ENCODE measurements around the gene CKS2. TPM values are rescaled to one million over a fixed set of nuclear protein-coding genes. Genes with fewer than 3 reads are reported as not detected.

CKS2 gene
- polyA plus RNA-seq, 1 donor (not counting 4 experiments of a cell fraction or from before 2014, with no cell fraction given): 291 TPM

- Histone ChIP-seq H3K36me3 (ENCODE audit: control insufficient read depth in 2 of 2, extremely low read depth in 1 of 2, insufficient read depth in 2 of 2, low read length in 2 of 2) (no peaks in the 10 kb centered on the region), H3K4me1 (ENCODE audit: control insufficient read depth, extremely low read depth, insufficient read depth, low read length) (no peaks in the 10 kb centered on the region), H2AFZ (ENCODE audit: control insufficient read depth, low read length) (no peak overlapping the region), H3K4me2 (ENCODE audit: control insufficient read depth, extremely low read depth, insufficient read depth, low read depth, low read length) (no peak overlapping the region), H3K4me3 (ENCODE audit: control insufficient read depth in 2 of 3, extremely low read depth in 1 of 3, insufficient read depth in 2 of 3, low read depth in 1 of 3, low read length in 3 of 3) (no peak overlapping the region), H3K9ac (ENCODE audit: control insufficient read depth, extremely low read depth, insufficient read depth, low read length) (no peak overlapping the region), H3K27me3 (ENCODE audit: control insufficient read depth, extremely low read depth, insufficient read depth, low read length) (no peaks in the 10 kb centered on the region), H3K9me3 (ENCODE audit: control insufficient read depth, low read depth, low read length) (no peaks in the 10 kb centered on the region), H3K9me1 (ENCODE audit: control insufficient read depth, extremely low read depth, insufficient read depth, low read length) (no peaks in the 10 kb centered on the region), H4K20me1 (ENCODE audit: control insufficient read depth, extremely low read depth, insufficient read depth, low read length) (no peaks in the 10 kb centered on the region), H3K79me2 (ENCODE audit: control insufficient read depth, insufficient read depth, low read length) (no peaks in the 10 kb centered on the region), H3K27ac (ENCODE audit: control insufficient read depth, insufficient read depth, low read length) (no peak overlapping the region)
- dilution Hi-C loops (cut with MboI; ENCODE audit: extremely low pct_ligation_motif_present, low sequenced_read_pairs): no loop called here
- DNase-seq (ENCODE audit: low read depth, low spot score): no peak
- no peak for FAIRE-seq
- TF ChIP-seq EZH2 (IDR thresholded peaks at IDR 0.05; ENCODE audit: low read length): no peak
- TF ChIP-seq CTCF (optimal IDR thresholded peaks at IDR 0.05 in 1 of 3, IDR thresholded peaks at IDR 0.05 in 1 of 3, conservative IDR thresholded peaks at IDR 0.05 in 1 of 3; ENCODE audit: extremely low read depth in 1 of 3, insufficient read depth in 2 of 3, low read length in 3 of 3): no peak
Observed at GRCh38 chr9:89284076-89284475, 26.9 kb upstream of the CKS2 start.

- FAIRE-seq (no peak), DNase-seq (ENCODE audit: low read depth, low spot score) (no peak)
- dilution Hi-C loops (cut with MboI; ENCODE audit: extremely low pct_ligation_motif_present, low sequenced_read_pairs): no loop called here
- H3K9ac ChIP-seq (ENCODE audit: control insufficient read depth, extremely low read depth, insufficient read depth, low read length): no peak overlapping the region
- no peaks in the 10 kb centered on the region for H3K79me2 ChIP-seq (ENCODE audit: control insufficient read depth, insufficient read depth, low read length)
- H4K20me1 ChIP-seq (ENCODE audit: control insufficient read depth, extremely low read depth, insufficient read depth, low read length): no peaks in the 10 kb centered on the region
- H3K27ac ChIP-seq (ENCODE audit: control insufficient read depth, insufficient read depth, low read length): no peak overlapping the region
- no peaks in the 10 kb centered on the region for H3K9me1 ChIP-seq (ENCODE audit: control insufficient read depth, extremely low read depth, insufficient read depth, low read length)
- H3K9me3 ChIP-seq (ENCODE audit: control insufficient read depth, low read depth, low read length): no peaks in the 10 kb centered on the region
- H3K4me2 ChIP-seq (ENCODE audit: control insufficient read depth, extremely low read depth, insufficient read depth, low read depth, low read length): no peak overlapping the region
- no peaks in the 10 kb centered on the region for H3K4me1 ChIP-seq (ENCODE audit: control insufficient read depth, extremely low read depth, insufficient read depth, low read length)
- TF ChIP-seq CTCF (optimal IDR thresholded peaks at IDR 0.05 in 1 of 3, IDR thresholded peaks at IDR 0.05 in 1 of 3, conservative IDR thresholded peaks at IDR 0.05 in 1 of 3; ENCODE audit: extremely low read depth in 1 of 3, insufficient read depth in 2 of 3, low read length in 3 of 3) (no peak), EZH2 (IDR thresholded peaks at IDR 0.05; ENCODE audit: low read length) (no peak)
- no peak overlapping the region for H2AFZ ChIP-seq (ENCODE audit: control insufficient read depth, low read length)
- no peak overlapping the region for H3K4me3 ChIP-seq (ENCODE audit: control insufficient read depth in 2 of 3, extremely low read depth in 1 of 3, insufficient read depth in 2 of 3, low read depth in 1 of 3, low read length in 3 of 3)
- H3K36me3 ChIP-seq (ENCODE audit: control insufficient read depth in 2 of 2, extremely low read depth in 1 of 2, insufficient read depth in 2 of 2, low read length in 2 of 2): no peaks in the 10 kb centered on the region
- no peaks in the 10 kb centered on the region for H3K27me3 ChIP-seq (ENCODE audit: control insufficient read depth, extremely low read depth, insufficient read depth, low read length)
Observed at GRCh38 chr9:89291741-89292140, 19.3 kb upstream of the CKS2 start.
